HCEC 1CT (cell line): Measurements from ENCODE around the gene DPEP3.
"Not testable (repeated sequence)": the region's sequence is repeated elsewhere in the genome, so short reads cannot be mapped to it uniquely, and the experiment has no call there.

Experiments used
- DNase-seq: peaks from one replicate; pipeline ENCODE4 v3.0.0-alpha.2; 2017

The DPEP3 gene

DNA sequence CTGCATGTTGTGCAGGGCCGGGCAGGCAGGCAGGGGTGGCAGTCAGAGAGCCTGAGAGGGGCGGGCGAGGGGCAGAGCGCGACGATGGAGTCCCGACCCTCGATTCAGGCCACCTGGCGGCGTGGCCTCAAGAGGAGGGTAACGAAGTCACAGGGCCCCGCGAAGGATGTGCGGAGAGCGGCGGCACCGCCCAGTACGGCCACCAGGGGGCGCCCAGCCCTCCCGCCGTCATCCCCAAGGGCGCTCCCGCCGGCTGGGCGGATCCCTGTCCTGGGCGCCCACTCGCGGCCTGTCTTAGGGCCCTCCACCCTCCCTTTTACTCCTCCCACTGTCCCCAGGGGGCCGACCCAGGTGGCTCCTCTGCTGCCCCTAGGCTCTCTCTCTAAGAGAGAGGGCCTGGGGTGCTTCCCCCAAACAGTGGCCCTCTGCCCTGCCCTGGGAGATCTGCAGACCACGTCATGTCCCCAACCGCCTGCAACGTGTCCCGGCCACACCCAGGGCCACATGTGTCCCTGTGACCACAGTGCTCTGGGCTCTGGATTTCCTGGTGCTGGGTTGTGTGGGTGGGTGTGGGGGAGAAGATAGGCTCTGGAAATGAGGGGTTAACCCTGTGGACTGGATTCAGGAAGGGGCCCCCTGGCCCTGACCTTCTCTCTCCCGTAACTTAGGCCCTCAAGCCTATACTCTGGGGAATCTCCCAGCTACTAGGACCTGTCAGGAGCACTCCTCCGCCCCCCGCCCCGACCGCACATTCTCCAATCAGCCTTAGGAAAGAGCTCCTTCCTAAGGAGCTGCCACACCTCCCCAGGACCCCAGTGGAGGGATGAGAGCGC is 13.1 kb upstream of the DPEP3 start:
- peak; percentile 57 for DNase-seq

DNA sequence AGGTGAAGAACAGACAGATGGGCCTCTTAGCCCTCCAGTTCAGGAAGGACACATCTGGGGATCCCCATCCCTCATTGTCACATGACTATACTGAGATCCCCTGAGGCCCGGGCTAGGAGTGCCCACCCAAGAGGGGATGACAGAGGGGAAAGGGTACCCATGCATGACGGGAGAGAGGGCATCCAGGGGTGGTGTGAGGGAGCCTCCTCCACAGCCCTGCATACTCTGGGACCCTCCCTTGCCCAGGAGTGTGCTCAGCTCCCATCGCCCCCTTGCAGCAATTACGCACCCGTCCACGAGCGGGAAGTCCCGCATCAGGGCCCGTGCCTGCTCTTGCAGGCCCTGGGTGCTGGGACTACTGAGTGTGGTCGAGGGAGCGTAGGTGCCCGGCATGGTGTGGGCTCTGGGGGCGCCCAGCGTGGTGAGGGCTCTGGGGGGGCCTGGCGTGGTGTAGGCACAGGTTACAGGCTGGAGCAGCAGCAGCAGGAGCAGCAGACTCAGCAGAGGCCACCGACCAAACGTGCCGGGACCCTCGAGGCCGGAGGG is 12.4 kb upstream of the DPEP3 start:
- no peak for DNase-seq

DNA sequence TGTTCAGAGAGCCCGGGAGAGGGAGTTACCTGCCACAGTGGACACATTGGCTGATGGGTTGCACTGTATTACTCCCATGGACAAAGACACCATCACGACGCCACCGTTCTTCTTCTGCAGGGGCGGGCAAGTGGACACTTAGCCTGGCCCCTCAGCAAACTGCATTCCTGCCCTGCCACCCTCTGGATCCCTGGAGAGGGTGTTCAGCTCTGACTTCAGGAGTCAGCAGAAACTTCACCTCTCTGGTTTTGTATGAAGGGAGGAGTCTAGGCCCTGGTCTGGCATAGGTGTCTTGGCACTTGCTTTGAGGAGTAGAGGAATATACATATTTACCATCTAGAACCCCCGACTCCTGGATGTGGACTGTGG is 9.7 kb upstream of the DPEP3 start:
- no peak for DNase-seq

DNA sequence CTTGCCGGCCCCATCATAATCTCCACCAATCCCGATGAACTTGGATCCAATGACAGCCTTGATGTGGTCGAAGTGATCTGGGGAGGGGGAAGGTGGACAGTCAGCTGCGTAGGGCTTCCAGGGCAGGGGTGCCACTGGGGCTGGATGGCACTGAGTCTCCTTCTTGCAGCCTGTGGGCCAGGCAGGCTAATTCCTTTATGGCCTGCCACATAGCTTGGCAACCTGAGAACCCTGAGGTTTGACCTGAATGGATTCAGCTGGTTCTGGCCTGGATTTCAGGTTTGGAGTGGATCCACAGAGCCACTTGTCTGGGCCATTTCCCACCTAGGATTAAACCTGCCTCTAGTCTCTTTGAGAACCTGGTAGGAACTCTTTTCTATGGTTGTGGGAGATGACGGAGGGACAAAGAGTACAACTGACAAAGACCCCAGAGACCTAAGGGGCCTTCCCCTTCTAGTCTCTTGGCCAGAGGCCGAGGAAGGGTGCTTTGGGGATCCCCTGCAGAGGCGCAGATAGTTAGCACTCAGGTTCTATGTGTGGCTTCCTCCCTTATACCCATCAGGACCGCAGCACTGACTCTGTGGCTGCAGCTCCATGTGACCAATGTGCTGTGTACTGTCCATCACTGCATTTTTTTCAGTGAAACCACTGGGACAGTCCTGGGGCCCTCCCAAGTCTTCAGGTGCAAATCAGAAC is 9.2 kb upstream of the DPEP3 start:
- no peak for DNase-seq

DNA sequence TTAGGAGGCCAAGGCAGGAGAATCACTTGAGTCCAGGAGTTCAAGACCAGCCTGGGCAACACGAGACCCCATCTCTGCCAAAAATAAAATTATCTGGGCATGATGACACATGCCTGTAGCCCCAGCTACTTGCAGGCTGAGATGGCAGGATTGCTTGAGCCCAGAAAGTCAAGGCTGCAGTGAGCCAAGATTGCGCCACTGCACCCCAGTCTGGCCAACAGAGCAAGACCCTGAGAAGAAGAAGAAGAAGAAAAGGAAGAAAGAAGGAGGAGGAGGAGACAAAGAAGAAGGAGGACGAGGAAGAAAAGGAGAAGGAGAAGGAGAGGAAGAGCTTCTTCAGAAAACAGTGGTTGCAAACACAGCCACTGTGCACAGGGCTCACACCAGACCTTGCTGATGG is 8.4 kb upstream of the DPEP3 start:
- DNase-seq, result no peak

DNA sequence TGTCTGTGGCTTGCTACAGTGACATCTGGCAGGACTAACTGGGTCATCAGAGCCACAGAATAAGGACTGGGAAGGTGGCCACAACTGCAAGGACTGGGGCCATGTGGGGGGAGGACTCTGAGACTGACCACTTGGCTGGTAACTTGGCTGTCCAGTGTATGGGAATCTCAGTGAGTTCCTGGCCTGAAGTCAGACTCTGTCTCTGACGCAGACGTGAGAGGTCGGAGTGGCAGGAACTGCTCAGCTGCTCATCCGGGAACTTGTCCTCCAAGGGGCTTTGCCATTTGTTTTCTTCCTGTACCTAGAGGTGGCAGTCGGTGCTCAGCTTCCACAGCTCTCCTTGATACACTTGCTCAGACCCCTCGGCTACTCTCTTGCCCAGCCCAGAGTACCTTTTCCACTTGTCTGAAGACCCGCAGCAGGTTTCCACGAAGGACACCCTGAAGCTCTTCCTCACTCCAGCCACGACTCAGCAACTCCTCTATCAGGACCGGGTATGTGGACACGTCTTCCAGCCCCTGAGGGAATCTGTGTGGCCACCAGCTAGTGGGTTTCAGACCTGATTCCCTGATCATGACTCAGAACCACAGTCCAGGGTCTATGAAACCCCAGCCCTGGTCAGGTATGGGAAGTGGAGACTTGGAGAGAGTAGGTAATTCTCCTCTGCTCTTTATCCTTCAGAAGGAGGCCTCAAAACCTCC is 7.3 kb upstream of the DPEP3 start:
- DNase-seq, result no peak

DNA sequence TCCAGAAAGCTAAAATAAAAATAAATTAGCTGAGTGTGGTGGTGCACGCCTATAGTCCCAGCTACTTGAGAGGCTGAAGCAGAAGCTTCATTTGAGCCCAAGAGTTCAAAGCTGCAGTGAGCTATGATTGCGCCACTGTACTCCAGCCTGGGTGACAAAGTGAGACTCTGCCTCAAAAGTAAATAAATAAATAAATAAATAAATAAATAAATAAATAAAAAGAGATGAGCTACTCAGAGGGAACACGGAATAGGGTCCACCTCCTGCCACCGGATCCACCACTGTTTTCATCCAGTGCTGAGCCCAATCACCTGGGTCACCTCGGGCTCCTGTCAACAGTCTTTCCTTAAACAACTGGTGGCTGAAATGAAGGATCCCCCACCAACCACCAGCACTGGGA is 6.7 kb upstream of the DPEP3 start:
- DNase-seq, result no peak

DNA sequence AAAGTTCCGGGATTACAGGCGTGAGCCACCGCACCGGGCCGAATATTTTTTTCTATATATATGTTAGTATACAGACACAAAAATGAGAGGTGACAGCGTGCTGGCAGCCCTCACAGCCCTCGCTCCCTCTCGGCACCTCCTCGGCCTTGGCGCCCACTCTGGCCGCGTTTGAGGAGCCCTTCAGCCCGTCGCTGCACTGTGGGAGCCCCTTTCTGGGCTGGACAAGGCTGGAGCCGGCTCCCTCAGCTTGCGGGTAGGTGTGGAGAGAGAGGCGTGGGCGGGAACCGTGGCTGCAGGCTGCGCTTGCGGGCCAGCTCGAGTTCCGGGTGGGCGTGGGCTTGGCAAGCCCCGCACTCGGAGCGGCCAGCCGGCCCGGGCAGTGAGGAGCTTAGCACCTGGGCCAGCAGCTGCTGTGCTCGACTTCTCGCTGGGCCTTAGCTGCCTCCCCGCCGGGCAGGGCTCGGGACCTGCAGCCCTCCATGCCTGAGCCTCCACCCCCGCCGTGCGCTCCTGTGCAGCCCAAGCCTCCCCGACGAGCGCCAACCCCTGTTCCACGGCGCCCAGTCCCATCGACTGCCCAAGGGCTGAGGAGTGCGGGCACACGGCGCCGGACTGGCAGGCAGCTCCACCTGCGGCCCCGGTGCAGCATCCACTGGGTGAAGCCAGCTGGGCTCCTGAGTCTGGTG is 1.9 kb upstream of the DPEP3 start:
- DNase-seq, result no peak

DNA sequence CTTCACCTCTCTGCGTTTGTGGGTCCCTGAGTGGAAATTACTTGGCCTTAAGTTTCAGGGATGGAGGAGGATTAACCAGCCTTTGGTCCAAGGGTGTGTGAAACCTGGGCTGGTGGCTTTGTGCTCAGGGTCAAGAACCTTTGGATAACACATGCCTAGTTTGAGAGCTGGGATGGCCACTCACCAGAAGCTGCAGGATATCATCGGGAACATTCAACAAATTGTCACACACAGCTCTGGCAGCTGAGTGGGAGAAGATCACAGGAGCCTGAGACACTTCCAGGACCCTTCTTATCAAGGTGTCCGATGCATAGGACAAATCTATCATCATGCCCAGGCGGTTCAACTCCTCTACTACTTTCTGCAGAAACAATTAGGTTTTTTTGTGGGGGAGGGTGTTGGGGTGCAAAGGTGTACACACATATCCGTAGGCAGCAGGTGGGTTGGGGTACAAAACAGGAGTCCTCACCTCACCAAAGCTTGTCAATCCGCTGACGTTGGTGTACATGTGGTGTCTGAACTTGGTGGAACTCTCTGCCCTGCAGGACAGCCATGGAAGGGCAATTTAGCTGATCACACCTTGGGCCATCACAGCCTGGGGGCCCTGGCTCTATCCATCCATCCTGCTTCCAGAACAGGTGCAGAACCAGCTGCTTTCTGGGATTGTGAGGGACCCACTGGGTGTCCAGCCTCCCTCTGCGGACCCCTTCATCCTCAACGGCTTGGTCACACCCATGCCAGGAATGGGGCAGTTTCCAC is 2.7 kb downstream of the DPEP3 start:
- DNase-seq, result no peak

DNA sequence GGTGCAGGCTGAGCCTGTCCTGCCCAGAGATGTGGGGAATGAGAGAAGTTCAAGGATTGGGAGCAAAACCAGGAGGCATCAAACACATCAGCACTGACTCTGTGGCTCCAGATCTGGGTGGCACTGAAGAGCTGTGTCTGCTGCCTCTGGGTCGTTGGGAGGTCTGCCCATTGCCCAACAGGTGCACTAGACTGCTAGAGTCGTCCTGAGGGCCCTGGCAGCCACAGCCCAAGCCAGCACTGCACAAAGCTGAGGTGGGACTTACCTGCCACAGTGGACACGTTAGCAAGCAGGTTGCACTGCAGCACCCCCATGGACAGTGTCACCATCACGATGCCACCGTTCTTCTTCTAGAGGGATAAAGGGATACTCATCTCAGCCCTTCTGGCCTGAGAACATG is 3.3 kb downstream of the DPEP3 start:
- no peak for DNase-seq

DNA sequence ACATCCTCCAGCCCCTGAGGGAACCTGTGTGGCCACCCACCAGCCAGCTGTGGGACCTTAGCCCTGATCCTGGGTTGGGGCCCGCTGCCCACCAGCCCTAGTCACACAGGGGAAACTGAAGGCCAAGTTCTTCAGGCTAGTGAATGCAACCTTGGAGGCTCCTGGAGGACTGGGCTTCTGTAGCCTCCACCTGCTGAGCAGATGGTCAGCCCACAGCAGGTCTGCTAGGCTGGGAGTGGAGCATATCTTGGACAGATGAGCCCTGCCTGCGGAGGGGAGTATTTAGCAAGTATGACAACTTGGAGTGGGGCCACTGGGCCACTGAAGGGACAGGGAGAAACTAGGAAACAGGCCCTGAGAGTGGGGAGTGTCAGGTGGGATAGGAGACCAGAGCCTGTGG is 4.1 kb downstream of the DPEP3 start:
- DNase-seq, result no peak

DNA sequence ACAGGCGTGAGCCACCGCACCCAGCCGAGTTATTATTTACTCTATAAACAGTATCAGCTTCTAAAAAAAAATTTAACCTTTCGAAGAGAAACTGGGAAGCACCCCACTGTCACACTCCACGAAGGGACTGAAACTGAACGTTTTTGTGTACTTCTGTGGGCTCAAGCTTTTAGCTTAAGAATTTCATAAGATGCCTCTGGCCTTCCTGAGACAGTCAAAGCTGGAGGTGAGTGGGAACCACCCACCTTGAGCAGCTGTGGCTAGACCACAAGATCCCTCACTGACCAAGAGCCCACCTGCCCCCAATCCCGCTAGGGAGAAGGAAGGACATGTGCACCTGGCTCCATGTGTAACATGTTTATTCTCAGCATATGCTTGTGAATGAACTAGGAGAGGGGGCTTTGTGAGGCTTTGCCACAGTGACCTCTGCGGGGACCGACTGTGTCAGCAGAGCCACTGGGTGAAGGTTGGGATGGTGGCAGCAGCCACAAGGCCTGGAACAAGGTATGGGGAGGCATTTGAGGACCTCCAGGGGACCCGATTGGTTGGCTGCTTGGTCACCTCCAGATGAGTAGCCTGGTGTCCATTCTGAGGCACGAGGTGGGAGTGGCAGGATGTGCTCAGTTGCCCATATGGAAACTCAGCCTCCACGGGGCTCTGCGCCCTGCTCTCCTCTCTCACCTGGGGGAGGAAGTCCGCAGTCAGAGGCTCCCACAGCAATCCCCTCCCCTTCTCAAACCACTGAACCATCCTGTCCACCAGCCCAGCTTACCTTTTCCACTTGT is 4.8 kb downstream of the DPEP3 start:
- no peak for DNase-seq

DNA sequence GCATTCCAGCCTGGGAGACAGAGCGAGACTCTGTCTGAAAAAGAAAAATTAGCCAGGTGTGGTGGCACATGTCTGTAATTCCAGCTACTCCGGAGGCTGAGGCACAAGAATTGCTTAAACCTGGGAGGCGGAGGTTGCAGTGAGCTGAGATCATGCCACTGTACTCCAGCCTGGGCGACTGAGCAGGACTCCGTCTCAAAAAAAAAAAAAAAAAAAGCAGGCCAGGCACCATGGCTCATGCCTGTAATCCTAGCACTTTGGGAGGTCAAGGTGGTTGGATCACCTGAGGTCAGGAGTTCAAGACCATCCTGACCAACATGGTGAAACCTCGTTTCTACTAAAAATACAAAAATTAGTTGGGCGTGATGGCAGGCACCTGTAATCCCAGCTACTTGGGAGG is 8.0 kb downstream of the DPEP3 start:
- DNase-seq, result not testable (repeated sequence)

DNA sequence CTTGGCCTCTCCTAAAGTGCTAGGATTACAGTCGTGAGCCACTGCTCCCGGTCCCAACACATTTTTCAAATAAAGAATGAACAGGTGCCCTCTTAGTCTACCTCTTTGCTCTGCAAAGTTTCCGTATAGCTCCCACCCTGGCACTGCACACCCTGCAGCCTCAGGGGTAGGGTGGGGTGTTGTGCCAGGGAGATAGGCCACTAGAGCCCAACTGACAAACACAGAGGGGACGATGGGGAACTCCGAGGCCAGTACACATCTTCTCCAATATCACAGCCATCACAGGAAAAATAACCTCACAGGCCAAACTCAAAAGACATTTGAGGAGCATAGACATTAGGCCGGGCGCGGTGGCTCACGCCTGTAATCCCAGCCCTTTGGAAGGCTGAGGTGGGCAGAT is 9.2 kb downstream of the DPEP3 start:
- no peak for DNase-seq

DNA sequence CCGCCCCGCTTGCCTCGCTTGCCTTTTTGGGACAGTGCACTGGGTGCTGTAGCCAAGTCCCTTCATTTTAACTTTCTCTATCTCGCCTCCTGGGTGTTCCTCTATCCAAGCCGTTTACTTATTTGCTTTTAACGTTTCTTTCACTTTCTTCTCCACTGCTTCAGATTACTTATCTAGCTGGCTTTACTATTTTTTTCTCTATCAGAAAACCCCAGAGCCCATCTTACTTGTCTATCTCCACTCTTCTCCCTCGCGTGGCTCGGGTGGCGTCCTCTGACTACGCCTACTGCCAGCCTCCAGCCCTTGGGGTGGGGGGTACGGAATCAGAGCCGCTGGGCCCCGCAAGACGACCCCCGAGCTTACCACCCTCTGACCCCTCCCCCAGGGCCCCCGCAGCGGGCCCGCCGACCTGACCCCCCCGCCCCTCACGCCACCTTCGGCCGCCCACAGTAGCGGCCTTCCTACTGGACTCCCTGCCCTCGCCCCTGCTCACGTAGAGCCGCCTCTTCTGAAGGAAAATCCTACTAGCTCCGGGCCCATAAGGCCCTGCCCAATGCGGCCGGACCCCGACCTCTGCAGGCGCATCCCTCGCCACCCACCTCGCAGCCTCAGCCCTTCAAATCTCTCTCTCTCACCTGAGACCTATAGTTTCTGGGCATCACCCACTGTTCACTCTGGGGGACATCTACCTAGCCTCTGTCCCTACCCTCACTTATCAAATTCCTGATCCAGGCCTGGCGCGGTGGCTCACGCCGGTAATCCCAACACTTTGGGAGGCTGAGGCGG is 10.9 kb downstream of the DPEP3 start:
- no peak for DNase-seq

DNA sequence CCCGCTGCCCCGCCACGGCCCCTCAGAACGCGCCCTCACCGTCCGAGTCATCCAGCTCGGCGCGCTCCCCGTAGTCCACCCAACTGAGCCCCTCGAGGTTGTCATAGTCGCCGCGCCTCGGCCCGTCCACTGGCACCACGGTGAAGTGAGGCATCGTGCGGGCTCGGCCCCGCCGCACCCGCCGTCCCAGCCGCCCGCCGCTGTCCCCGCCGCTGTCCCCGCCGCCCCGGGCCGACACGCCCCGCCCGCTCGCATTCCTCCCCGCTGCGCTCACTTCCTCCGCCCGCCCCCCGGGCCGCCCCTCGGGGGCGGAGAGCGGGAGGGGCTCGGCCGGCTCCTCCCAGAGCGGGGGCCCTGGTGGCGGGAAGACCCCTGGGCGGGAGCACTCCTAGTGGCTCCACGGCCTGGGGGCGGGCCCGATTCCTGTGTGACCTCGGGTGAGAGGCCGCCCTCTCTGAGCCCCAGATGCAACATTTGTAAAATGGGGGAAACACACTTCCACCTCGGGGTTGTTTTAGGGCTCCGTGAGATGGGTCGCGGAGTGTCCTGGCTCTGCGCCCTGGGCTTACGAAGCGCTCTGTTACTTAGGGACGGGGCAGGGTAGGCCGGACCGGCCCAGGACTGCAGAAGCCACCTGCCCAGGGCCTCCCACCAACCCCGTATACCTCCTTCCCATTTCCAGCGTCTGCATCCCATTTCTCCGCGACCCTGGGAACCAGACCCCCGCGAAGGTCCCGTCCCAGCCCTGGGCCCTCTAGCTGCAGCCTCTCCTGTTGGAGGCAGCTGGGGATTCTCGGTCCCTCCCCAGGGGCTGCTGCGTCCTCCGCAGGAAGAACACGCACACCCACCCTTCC is 11.7 kb downstream of the DPEP3 start, which contains the start of gene SLC12A4:
TSS of gene SLC12A4 (minus strand) at position 238 of the 854 bp plus-strand sequence. CDS start at position 154, 84 bp downstream.
- peak; percentile 74 for DNase-seq

DNA sequence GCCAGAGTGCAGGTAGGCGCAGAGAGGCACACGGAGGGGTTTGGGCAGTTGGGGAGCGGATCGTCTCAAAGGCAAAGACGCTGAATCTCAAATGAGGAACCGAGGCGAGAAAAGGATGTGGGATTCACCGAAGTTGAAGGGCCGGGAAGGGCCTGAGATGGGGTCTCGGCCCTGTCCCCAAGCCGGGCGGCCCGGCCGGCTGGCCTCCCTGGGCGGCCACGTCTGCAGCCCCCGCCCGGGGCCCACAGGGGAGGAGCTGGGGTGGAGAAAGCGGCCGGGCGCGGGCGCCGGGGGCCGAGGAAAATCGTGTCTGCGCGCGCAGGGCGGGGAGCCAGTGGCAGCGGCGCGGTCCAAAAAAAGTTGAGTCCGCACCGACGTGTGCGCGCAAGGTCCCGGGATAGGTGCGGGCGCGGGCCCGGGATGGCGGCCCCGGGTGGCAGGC is 12.3 kb downstream of the DPEP3 start:
- peak; percentile 25 for DNase-seq

DNA sequence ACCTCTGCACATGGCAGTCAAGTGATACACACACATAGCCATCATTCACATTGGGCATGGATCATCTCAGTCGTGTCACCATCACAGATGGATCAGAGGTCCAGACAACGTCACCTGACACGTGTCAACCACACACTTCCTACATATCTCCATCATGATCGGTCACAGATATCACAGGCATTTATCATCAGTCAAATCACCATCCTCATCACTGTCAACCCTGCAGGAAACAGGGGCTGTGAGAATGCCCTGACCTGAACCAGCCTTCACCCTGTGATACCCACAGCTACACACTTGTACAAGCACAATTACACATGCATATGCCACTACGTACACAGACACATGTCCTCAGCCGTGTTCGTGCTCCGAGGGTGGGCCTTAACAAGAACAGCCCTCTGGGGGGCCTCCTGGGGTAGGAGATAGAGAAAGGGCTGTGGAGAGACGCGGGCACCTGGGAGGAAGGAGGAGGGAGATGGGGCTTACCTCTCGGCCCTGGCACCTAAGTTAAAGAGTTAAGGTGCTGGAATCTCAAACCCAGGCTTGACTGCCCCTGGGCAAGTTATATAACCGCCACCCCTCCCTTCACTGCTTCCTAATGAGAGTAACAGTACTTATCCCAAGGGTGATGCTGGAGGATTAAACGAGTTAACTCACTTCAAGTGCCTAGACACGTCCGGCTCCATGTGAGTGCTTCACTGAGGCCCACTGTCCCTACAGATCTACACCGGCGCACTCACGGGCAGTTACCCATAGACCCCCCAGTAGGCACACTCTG is 12.9 kb downstream of the DPEP3 start:
- peak; percentile 30 for DNase-seq
